ENCODE data around the gene MPL.

DNA sequence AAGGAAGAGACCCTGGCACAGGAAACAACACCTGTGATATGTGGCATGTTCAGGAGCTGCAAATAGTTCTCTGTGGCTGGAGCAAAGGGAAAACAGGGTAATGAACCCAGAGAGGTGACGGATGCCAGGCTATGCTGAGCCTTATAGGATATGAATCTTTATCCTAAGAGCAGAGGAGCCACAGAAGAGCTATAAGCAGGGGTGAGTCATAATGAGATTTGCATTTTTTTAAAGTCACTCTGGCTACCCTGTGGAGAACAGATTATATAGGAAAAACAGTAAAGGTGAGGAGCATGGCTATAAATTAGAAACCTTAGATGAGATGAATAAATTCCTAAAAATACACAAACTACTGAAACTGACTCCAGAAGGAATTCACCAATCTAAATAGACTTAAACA is 12.8 kb upstream of the MPL start:
- no peak for TF ChIP-seq NFIC (IDR thresholded peaks at IDR 0.05; ENCODE audit: borderline replicate concordance)
- TF ChIP-seq EP300 (IDR thresholded peaks at IDR 0.05; ENCODE audit: borderline replicate concordance in 1 of 2, low read depth in 1 of 2, low read length in 1 of 2) = no peak
- TF ChIP-seq, protein P1, sequence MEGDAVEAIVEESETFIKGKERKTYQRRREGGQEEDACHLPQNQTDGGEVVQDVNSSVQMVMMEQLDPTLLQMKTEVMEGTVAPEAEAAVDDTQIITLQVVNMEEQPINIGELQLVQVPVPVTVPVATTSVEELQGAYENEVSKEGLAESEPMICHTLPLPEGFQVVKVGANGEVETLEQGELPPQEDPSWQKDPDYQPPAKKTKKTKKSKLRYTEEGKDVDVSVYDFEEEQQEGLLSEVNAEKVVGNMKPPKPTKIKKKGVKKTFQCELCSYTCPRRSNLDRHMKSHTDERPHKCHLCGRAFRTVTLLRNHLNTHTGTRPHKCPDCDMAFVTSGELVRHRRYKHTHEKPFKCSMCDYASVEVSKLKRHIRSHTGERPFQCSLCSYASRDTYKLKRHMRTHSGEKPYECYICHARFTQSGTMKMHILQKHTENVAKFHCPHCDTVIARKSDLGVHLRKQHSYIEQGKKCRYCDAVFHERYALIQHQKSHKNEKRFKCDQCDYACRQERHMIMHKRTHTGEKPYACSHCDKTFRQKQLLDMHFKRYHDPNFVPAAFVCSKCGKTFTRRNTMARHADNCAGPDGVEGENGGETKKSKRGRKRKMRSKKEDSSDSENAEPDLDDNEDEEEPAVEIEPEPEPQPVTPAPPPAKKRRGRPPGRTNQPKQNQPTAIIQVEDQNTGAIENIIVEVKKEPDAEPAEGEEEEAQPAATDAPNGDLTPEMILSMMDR (IDR thresholded peaks at IDR 0.05) = no peak
- TF ChIP-seq, protein P2, sequence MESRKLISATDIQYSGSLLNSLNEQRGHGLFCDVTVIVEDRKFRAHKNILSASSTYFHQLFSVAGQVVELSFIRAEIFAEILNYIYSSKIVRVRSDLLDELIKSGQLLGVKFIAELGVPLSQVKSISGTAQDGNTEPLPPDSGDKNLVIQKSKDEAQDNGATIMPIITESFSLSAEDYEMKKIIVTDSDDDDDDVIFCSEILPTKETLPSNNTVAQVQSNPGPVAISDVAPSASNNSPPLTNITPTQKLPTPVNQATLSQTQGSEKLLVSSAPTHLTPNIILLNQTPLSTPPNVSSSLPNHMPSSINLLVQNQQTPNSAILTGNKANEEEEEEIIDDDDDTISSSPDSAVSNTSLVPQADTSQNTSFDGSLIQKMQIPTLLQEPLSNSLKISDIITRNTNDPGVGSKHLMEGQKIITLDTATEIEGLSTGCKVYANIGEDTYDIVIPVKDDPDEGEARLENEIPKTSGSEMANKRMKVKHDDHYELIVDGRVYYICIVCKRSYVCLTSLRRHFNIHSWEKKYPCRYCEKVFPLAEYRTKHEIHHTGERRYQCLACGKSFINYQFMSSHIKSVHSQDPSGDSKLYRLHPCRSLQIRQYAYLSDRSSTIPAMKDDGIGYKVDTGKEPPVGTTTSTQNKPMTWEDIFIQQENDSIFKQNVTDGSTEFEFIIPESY (IDR thresholded peaks at IDR 0.05; ENCODE audit: borderline replicate concordance, low read depth) = no peak
- TF ChIP-seq POLR2AphosphoS5 (IDR thresholded peaks at IDR 0.05; ENCODE audit: low read depth, low read length) = no peak
- no peak for TF ChIP-seq EZH2phosphoT487 (IDR thresholded peaks at IDR 0.05; ENCODE audit: borderline replicate concordance, low read depth)
- TF ChIP-seq RFX5 (IDR thresholded peaks at IDR 0.05; ENCODE audit: low read length) = no peak
- no peak for TF ChIP-seq TCF12 (IDR thresholded peaks at IDR 0.05)
- TF ChIP-seq, protein P3, sequence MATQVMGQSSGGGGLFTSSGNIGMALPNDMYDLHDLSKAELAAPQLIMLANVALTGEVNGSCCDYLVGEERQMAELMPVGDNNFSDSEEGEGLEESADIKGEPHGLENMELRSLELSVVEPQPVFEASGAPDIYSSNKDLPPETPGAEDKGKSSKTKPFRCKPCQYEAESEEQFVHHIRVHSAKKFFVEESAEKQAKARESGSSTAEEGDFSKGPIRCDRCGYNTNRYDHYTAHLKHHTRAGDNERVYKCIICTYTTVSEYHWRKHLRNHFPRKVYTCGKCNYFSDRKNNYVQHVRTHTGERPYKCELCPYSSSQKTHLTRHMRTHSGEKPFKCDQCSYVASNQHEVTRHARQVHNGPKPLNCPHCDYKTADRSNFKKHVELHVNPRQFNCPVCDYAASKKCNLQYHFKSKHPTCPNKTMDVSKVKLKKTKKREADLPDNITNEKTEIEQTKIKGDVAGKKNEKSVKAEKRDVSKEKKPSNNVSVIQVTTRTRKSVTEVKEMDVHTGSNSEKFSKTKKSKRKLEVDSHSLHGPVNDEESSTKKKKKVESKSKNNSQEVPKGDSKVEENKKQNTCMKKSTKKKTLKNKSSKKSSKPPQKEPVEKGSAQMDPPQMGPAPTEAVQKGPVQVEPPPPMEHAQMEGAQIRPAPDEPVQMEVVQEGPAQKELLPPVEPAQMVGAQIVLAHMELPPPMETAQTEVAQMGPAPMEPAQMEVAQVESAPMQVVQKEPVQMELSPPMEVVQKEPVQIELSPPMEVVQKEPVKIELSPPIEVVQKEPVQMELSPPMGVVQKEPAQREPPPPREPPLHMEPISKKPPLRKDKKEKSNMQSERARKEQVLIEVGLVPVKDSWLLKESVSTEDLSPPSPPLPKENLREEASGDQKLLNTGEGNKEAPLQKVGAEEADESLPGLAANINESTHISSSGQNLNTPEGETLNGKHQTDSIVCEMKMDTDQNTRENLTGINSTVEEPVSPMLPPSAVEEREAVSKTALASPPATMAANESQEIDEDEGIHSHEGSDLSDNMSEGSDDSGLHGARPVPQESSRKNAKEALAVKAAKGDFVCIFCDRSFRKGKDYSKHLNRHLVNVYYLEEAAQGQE (IDR thresholded peaks at IDR 0.05; ENCODE audit: low read depth, low read length) = no peak
- TF ChIP-seq GABPA (IDR thresholded peaks at IDR 0.05; ENCODE audit: low read depth) = no peak
- TF ChIP-seq, protein P4, sequence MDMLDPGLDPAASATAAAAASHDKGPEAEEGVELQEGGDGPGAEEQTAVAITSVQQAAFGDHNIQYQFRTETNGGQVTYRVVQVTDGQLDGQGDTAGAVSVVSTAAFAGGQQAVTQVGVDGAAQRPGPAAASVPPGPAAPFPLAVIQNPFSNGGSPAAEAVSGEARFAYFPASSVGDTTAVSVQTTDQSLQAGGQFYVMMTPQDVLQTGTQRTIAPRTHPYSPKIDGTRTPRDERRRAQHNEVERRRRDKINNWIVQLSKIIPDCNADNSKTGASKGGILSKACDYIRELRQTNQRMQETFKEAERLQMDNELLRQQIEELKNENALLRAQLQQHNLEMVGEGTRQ (IDR thresholded peaks at IDR 0.05; ENCODE audit: borderline replicate concordance, low read depth, low read length) = no peak
- no peak for TF ChIP-seq TEAD4 (IDR thresholded peaks at IDR 0.05; ENCODE audit: borderline replicate concordance, insufficient read depth)
- TF ChIP-seq SIN3A (IDR thresholded peaks at IDR 0.05; ENCODE audit: borderline replicate concordance, low read depth, low read length) = no peak
- TF ChIP-seq GATA2 (CRISPR knock-in tag; IDR thresholded peaks at IDR 0.05) = no peak

Measured in SK-N-SH (cell line).